Measurements from ENCODE around the gene BMP8A.
"Not testable (repeated sequence)": the region's sequence is repeated elsewhere in the genome, so short reads cannot be mapped to it uniquely, and the experiment has no call there.

The BMP8A gene

DNA sequence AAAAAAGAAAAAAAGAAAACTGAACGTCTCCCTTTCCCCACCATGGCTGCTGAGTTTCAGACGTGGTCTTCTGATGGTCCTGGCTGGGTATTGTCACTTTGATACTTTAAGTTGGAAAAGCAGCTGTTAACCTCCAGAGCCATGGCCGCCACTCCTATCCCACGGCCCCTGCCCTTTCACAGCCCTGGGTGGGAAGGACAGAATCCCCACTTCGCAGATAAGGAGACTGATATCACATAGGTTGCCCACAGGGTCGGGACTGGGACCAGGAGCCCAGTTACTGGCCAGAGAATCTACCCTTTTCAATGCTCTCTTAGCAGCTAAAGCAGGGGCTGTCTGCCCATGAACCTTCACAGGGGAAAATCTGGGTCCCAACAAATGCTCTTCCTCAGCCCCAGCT is 16.8 kb downstream of the BMP8A start:
- DNase-seq = no peak

DNA sequence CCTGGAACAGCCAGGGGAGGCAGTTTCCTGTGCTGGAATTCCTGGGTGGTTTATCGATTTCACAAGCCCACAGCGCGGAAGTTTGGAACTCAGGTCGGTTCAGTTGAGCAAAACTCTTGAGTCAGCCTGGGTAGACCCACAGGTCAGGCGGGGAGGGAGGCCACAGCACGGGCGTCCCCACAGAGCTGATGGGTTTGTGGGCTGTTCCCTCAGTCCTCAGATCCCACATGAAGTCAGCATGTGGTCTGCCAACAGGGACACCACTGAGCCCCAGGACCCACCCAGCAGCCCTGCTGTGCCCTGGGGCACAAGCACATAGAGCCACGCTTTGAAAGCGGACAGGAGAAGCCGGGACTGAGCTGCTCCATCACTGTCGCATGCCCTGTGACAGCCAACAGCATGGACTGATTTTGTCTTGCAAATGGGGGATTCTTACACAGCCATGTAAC is 17.4 kb downstream of the BMP8A start:
- DNase-seq = peak; percentile 19

DNA sequence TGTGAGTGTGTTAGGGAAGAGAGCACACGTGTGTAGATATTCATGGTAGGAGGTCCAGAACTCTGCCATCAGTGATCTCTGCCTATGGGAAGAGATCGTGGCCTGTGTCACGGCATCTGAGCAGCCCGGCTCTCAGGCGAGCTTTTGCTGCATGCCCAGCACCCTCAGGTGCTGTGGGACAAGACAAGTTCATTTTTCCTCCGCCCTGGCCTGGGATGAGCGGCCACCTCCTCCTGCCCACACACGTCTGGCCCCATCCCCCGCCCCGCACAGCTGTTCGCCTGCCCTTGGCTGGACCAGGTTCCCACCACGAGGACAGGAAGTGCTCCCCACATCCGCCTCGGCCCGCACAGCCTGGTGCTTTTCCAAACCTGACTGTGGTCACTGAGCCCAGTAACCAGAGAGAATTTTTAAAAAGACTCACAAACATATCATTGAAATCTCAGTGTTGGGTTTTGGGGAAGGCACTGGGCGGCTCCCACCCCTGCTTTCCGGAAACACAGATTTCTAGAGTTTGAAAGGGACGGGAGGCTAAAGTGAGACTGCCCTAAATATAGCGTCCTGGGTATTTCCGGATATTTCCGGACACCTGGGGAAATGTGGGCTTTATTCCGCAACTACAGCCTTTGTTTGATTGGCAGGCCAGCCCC is 18.0 kb downstream of the BMP8A start:
- no peak for DNase-seq

DNA sequence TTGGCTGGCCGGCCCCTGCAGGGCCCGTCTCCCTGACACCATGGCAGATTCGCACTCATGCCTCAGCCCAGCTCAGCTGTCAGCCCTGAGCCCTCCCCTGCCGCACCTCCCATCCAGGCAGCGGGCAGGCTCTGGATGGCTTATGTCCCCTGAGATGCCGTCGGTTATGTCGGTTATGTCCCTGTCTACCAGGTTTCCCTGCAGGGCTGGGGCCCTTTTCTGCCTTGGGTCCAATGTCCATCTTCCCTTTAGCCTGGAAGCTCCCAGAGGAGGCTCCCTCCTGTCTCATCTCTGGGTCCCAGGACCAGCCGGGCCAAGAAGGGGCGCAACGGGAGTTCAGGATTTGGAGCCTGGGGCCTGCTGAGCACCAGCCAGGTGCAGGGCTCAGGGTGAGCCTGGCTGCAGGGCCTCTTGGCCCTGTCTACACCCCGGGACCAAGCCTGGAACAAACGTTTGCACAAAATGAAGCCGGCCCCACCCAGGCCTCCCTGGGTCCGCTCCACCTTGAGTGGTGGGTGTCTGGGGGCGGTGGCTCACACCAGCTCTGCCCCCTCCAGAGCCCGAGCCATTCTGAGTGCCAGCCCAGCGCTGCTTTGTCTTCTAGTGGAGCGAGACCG is 19.2 kb downstream of the BMP8A start:
- DNase-seq = not testable (repeated sequence)

DNA sequence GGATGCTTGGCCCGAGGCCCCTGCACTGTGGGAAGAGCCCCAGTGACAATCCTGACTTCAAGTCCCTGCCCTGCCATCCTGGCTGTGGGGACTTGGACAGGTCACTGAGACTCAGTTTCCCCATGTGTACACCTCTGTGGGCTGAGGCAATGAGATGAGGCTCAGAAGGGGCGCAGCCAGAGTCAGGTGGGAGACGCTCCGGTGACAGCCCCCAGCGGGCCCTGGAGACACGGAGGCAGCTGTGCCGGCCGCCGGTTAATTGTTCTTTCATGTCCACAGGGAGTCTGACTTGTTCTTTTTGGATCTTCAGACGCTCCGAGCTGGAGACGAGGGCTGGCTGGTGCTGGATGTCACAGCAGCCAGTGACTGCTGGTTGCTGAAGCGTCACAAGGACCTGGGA is 20.0 kb downstream of the BMP8A start:
- DNase-seq = not testable (repeated sequence)

DNA sequence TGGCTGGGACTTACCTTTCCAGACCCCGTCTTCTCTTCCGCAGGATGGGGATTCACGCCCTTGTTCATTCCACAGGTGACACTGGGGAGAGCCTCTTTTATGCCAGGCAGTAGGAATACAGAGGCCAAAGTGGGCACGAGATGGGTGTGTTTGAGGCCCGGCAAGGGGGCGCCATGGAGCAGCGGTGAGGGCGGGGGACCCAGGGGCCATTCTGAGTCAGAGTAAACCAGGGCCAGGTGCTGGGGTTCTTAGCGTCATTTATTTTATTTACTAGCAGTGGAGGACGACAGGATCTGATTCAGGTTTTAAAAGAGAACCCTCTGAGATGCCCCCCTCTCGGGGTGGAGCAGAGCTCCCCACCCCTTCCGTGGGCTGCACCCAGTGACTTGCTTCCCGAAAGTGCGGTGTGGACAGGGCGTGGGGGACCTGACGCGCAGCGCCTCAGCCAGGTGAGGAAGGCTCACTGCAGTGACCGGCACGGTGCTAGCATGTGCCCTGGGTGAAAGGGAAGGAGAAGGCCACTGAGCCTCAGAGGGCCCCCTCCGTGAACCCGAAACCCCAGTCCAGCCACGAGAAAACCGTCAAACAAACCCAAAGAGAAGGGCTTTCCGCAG is 20.9 kb downstream of the BMP8A start:
- DNase-seq = not testable (repeated sequence)

DNA sequence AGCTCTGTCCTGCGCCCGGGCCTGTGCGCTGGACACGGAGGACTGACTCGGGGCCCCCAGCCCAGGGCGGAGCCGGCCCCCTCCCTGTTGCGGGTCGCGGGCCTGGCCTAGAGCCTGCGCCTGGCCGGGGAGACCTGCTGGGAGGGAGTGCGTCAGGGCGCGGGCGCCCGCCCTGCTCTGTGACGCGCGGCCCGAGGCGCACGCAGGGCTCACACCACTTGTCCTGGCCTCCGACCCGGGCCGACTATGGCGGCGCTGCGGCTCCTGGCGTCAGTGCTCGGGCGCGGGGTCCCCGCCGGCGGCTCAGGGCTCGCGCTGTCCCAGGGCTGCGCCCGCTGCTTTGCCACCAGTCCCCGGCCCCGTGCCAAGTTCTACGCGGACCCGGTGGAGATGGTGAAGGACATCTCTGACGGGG is 23.3 kb downstream of the BMP8A start:
- DNase-seq = not testable (repeated sequence)

DNA sequence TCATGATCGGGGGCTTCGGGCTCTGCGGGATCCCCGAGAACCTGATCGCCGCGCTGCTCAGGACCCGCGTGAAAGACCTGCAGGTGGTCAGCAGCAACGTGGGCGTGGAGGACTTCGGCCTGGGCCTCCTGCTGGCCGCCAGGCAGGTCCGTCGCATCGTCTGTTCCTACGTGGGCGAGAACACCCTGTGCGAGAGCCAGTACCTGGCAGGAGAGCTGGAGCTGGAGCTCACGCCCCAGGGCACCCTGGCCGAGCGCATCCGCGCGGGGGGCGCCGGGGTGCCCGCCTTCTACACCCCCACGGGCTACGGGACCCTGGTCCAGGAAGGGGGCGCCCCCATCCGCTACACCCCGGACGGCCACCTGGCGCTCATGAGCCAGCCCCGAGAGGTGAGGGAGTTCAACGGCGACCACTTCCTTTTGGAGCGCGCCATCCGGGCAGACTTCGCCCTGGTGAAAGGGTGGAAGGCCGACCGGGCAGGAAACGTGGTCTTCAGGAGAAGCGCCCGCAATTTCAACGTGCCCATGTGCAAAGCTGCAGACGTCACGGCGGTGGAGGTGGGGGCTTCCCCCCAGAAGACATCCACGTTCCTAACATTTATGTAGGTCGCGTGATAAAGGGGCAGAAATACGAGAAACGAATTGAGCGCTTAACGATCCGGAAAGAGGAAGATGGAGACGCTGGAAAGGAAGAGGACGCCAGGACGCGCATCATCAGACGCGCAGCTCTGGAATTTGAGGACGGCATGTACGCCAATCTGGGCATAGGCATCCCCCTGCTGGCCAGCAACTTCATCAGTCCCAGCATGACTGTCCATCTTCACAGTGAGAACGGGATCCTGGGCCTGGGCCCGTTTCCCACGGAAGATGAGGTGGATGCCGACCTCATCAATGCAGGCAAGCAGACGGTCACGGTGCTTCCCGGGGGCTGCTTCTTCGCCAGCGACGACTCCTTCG is 24.0 kb downstream of the BMP8A start:
- DNase-seq = not testable (repeated sequence)

DNA sequence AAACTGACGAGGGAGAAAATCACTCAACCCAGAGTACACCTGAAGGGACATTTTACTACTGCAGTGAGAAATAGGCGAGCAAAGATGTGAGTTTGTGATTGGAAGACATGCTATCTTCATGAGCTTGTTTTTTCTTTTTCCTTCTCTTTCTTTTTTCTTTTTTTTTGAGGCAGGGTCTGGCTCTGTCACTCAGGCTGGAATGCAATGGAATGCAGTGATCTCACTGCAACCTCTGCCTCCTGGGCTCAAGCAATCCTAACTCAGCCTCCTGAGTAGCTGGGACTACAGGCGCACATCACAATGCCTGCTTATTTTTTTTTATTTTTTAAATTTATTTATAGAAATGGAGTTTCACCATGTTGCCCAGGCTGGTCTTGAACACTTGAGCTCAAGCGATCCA is 25.4 kb downstream of the BMP8A start:
- DNase-seq = not testable (repeated sequence)

DNA sequence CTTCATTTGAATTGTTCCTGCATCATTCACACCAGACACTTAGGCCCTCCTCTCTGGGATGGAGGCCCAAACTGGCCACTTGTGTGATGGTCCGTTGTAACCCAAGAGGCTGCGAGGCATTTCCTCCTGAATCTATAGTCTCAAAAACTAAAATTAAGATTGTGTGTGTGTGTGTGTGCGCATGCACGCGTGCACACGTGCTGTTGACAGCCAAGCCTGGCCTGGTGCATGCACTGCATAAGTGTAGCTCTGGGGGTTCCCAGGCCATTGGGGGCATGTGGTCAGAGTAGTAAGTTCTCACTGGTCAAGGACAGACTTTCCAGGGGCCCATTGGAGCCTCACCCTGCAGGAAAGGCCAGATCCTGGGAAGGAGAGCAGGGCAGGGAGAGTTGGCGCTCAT is 26.5 kb downstream of the BMP8A start:
- DNase-seq = not testable (repeated sequence)

DNA sequence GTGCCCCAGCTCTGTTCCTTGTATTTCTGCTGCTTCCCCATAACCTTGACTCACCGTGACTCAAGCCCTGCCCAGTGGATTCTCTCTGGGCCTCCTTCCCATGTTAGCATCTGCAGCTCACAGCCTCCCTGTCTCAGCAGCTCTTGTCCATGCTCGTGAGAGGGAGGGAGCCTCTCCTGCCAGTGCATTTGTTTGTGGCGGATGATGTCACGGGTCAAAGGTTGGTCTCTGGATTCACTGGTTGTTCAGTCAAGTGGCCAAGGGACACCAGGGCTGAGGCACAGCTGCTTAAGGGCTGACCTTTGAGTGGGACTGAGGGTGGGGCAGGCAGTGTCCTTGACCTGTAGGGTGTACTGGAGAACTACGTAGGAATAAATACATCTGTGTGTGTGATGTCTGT is 27.9 kb downstream of the BMP8A start:
- DNase-seq = not testable (repeated sequence)

DNA sequence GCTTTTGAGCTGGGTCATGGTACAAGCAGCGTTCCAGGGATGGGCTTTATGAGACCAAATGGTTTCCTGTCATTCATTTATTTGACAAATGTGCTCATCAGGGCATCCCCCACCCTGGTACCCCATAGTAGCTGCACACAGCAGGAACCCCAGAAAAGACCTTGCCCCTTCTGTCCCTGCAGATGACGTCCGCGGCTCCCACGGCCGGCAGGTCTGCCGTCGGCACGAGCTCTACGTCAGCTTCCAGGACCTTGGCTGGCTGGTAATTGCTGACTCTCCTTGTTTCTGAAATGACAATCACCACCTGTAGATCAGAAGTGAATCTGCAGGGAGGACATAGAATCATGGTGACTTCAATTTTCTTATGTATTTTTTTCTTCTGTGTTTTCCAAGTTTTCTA is 30.8 kb downstream of the BMP8A start:
- DNase-seq = not testable (repeated sequence)

DNA sequence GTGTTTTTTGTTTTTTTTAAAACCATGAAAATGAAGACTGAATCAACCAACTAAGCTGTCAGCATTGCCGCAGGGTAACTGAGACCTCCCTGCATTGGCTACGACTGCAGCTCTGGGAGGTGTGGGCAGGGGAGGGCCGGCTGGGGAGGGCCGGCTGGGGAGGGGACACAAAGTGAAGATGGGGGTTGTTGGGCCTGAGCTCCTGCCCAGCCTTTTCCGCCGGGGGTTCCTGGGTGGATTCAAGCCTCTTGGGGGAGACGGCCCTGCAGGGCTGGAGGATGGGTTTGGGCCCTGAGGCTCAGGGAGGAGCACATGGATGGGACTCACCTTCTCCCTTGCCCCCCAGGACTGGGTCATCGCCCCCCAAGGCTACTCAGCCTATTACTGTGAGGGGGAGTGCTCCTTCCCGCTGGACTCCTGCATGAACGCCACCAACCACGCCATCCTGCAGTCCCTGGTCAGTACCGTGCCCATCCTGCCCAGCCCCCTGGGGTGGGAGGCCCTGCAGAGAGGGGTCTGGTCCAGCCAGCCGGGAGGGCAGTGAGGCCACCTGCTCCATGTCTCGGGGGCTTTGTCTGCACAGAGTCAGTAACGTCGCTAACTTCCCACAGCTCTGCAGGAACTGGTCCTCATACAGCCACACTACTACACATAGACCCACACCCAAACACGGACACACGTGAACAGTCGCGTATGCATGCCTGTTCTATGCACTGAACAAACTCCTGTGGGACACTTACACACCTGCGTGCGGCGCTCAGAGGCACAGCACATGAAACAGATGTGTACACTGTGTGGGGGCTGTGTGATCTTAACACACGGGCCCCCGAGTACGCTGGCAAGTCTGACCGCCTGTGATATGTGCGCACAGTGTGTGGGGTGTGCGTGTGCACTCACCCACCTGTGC is 31.5 kb downstream of the BMP8A start:
- no peak for DNase-seq

DNA sequence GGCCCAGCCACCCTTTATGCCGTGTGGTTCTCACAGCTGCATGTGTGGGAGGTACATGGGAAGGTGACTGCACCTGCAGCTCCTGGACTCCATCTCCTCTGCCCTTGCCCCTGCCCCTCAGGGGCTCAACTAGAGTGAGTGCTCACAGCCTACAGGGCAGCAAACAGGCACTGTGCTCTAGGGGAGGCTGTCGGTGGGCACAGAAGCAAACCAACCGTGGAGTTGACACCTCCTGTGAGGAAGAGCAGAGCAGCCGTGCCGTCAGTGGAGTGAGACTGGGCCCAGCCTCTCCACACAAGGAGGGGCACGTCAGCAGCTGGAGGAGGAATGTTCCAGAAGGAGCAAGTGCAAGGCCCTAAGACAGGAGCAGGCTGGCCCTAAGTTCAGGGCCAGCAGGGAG is 32.7 kb downstream of the BMP8A start:
- no peak for DNase-seq

DNA sequence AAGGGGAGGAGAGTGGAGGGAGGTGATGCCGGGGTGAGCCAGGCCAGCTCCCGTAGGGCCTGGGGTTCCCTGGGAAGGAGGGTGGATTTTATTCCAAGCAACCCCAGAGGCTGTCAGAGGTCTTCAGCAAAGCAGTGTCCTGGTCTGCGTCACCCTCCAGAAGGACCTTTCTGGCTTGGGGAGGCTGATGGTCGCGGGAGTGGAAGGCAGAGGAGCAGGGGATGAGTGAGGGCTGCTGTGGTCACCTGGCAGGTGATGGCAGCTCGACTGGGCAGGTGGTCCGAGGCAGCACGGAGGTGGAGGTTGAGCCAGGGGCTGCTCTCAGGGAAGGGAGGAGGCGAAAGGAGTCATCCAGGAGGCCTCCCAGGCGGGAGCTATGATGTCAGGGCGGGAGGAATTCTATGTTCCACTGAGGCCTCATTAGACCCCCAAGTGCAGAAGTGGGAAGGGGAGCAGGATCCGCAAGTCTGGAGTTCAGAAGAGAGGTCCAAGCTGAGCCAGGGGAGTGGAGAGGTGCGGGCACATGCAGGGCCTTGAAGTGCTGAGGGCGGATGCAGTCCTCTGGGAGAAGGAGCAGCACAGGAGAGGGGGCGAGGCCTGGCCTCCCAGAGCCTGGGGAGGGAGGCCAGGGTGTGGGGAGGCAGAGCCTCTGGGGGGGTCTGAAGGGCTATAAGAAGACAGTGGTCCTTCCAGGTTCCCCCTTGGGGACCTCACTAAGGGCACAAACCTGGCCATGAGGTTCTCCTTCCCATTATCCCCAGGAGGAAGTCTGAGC is 33.3 kb downstream of the BMP8A start:
- DNase-seq = no peak

DNA sequence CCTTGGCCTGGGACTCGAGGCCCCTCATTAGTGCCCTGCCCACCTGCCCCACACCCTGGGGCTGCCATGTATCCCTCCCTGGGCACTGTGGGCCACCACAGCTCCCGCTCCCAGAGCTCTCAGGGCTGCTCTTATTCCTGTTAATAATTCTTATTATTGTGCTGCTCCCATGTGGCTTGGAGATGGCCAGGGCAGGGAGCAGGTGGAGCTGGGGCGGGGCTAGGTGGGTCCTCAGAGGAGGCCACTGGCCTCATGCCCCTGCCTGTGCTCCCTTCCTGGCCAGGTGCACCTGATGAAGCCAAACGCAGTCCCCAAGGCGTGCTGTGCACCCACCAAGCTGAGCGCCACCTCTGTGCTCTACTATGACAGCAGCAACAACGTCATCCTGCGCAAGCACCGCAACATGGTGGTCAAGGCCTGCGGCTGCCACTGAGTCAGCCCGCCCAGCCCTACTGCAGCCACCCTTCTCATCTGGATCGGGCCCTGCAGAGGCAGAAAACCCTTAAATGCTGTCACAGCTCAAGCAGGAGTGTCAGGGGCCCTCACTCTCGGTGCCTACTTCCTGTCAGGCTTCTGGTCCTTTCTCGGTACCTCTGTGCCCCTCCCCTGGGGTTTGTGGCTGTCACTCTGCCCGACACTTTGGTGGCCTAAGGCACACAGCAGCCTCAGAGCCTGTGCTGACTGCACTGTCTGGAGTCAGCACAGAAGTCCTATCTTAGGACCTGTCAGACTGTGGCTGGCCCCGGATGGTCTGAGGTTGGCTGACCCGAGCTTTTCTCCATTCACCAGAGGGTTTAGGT is 34.1 kb downstream of the BMP8A start:
- peak; percentile 57 for DNase-seq

DNA sequence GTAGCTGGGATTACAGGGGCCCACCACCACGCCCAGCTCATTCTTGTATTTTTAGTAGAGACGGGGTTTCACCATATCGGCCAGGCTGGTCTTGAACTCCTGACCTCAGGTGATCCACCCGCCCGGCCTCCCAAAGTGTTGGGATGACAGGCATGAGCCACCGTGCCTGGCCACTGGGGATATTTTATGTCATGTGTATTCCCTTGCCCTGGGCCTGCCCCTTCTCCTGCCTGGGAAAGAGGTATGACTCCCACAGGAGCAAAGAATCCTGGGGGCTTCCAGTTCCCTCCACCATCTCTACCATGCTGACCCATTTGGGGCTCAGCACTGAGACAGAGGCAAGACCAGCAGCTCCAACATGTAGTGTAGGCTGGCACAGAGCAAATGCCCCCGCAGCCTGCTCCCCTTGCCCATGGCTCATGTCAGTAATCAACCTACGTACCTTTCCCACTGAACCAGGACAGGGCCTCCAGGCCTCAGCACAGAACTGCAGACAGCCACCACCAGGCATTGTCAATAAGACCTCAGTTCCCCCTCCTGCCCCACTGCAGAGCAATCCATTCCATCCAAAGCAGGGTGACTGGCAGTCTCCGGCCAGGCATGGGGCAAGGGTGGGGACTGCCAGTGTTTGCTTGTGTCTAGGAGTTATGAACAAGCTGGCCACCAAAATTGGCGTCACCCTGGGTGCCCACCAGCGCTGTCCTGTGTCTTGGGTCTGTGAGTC is 35.2 kb downstream of the BMP8A start:
- DNase-seq = no peak

DNA sequence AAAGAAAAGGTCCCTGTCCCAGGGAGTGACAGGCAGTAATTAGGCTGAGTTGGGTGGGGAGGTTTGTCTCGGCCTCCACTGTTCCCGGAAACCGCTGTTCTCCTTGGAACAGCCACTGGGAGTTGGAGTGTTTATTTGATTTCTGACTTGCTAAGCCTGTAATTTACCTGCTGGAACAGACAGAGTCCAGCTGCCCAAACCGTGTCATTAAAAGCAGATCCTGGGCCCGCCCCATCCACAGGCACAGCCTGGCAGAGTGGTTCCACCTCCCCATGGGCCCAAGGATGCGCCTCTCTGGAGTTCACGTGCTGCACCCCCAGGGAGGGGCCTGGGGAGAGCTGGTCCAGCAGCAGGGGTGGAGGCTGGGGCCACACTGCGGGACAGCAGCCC is 35.7 kb downstream of the BMP8A start:
- DNase-seq = not testable (repeated sequence)

DNA sequence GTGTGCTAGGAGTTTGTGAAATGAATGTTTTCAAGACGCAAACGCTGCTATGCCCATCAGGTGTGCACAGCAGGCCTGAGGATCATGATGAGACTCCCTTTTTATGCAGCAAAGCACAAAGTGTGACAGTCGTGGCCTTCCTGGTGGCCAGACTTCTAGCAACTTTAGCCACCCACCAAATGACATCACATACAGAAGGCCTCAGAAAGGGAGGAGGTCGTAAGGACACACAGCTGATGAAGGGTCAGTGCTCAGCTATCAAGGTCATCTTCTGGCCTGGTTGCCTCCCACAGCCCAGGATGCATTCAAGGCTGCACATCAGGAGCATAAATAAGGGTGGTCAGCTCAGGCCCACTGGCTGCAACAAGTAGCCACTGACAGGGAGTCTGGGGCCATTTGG is 36.6 kb downstream of the BMP8A start:
- DNase-seq = no peak
